ENCODE results near the gene ZNF841.
"Not testable (repeated sequence)": the region's sequence is repeated elsewhere in the genome, so short reads cannot be mapped to it uniquely, and the experiment has no call there.

ZNF841 gene

DNA sequence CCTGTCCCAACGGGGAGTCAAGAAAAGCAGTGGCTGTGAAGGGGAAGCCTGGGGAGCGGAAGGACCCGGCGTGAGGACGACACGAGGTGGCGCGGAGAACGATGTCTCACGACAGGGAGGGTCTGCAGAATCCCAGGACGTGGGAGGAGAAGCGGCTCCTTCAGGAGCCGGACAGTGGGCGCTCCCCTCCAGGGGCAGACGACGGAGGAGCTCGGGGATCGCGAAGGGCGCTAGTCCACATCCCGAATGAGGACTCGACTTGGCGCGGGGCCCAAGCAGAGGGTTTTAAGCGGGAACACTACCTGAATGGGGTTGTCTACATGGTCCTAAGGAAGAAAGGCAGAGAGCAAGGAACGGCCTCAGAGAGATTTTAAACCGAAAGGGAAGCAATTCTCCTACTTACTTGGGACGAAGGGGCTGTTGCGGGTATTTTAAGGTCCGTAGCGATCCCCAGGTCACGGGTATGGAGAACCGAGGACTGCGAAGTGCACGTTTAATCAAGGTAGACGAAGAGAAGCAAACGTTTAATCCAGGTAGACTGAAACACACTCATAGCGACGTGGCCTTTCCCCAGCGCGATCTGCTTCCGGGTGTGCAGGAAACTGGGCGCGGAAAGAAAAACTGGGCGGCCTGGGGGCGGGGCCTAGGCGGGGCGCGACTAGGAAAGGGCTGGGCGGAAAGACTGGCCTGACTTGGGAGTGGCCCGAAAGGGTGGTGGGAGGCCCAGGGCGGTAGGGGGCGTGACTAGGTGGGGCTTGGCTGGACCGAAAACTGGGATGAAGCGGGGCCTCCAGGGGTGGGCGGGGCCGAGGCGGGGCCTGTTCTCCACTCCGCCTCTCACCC is at the start of gene ZNF841:
TSS of gene ZNF841 (minus strand) at position 594 of the 843 bp plus-strand sequence. CDS start 10,964 bp downstream, outside the sequence.
- peak; percentile 59 to 79 (median 65) for DNase-seq (ENCODE audit: low read depth in 2 of 3, low spot score in 2 of 3)

DNA sequence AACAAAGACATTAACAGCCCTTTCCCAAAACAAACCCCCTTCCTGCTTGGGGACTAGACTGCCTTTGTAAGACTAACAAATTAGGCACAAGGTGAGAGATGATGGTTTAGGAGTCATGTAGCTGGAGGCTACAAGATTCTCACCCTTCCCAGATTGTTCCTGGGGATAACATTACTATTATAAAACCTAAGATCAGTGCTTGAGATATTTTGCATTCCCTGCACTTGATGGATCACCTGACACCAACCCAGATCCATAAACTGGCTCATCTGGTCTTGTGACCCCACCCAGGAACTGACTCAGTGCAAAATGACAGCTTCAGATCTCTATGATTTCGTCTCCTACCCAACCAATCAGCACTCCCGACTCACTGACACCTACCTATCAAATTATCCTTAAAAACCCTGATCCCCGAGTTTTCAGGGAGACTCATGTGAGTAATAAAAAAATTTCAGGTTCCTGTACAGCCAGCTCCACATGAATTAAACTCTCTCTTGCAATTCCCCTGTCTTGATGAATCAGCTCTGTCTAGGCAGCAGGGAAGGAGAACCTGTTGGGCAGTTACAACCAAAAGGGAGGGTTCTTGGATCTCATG is 46.5 kb upstream of the ZNF841 start:
- no peak for DNase-seq (ENCODE audit: low read depth in 2 of 3, low spot score in 2 of 3)

DNA sequence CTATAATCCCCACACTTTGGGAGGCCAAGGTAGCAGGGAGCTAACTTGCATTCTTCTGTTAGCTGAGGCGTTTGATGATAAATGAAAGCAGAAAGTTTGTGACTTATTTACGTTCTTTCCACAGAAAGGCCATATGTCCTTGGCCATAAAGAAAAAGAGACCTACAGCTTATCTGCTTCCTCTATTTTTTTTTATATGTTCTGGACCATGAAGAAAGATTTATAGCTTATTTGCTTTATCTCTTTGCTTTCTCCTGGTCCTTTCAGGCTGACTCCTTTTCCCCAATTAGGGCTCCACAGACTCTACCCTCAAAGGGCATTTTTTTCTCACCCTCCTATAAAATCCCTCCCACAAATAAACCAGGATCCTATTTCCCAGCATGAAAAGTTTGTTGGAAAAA is 45.6 kb upstream of the ZNF841 start:
- DNase-seq (ENCODE audit: low read depth in 2 of 3, low spot score in 2 of 3) = no peak

DNA sequence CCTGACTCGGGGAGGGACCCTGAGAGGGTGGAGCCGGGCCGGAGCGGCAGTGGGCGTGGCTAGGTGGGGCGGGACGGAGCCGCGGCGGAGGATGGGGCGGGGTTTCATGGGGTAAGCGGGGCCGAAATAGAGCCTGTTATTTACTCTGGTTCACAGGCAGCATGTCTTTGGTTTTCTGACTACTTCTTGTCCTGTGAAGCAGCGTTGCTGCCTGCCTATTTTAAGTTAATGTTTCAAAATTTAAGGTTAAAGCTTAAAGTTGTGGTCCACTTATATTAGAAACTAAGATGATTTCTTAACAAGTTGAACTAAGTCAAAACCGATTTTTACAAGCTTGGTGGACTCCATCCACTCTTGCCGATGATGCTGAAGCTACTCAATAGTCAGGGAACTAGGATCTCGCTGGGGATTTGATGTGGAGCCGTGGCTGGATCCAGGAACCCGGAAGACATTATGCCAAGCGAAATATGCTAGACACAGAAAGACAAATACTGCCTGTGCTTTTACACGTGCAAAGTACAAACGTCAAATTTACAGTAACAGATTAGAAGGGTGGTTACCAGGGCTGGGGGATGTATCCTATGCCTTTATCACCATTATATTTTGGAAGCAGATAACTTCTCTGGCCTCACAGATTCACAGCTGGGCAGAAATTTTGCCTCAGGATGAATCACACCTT is 44.6 kb upstream of the ZNF841 start:
- peak in 2 of 3 experiments; percentile 95 to 96 for DNase-seq (ENCODE audit: low read depth in 2 of 3, low spot score in 2 of 3)

DNA sequence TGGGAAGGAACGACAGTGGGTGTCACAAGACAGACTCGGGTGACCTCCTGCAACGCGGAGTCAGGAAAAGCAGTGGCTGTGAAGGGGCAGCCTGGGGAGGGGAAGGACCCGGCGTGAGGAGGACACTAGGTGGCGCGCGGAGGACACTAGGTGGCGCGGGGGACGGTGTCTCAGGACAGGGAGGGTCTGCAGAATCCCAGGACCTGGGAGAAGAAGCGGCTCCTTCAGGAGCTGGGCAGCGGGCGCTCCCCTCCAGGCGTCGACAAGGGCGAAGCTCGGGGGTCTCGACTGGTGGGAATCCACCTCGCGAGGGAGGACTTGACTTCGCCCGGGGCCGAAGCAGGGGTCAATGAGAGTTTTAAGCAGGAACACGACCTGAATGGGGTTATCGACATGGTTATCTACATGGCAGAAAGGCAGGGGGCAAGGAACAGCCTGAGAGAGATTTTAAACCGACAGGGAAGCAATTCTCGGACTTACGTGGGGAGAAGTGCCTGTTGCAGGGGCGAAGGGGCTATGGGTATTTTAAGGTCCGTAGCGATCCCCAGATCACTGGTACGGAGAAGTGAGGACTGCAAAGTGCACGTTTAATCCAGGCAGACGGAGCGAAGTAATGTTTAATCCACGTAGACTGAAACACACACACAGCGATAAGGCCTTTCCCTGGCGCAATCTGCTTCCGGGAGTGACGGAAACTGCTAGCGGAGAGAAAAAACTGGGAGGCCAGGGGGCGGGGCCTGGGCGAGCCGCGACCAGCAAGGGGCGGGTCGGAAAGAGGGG is 43.9 kb upstream of the ZNF841 start, which contains the start of gene ZNF616:
TSS of gene ZNF616 (minus strand) at position 687 of the 780 bp plus-strand sequence. CDS start 9,426 bp downstream, outside the sequence.
- DNase-seq (ENCODE audit: low read depth in 2 of 3, low spot score in 2 of 3) = peak; percentile 30 to 80 (median 59)

DNA sequence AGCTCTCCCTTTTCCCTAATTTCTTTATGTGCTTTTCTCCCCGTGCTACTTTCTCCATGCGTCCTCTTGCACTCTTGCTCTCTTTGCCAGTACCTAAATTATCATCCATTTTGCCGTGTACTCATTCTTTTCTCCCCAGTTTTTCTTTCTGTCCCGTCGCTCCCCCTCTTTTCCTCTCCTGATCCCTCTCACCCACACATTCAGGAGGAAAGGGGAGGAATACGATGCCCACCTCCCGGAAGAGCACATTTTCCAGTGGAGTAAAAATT is 43.4 kb upstream of the ZNF841 start:
- peak in 1 of 3 experiments; percentile 3 for DNase-seq (ENCODE audit: low read depth in 2 of 3, low spot score in 2 of 3)

DNA sequence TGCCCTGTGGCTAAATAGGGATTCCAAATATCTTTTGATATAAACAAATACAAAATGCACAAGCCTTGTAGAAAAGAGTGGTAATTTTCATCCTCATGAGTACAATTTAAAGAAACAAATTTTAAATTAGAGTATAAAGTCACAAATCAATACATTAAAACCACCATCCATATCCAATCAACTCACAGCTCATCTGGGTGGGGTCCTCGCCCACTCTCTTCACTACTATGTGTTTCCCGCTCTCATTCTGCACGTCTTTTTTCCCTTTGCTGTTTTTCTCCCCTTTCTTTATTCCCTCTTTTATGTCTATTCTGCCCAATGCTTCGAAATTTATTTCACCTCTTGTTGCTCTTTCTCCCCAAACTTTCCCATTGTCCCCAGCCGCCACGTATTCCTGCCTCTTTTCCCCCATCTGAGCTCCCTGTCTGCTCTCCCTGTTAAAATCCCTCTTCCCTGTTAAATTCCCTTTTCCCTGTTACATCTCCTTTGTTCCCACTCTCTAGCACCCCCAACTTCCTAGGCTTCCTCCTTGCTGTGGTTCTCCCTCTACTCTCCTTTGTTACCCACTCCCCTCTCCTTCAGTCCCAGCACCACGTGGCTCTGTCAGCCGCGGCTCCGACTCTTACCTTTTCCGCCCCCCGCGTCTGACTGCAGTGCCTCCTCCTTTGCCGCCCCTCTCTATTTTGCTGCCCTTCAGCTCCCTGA is 42.9 kb upstream of the ZNF841 start:
- DNase-seq (ENCODE audit: low read depth in 2 of 3, low spot score in 2 of 3) = peak in 1 of 3 experiments; percentile 4

DNA sequence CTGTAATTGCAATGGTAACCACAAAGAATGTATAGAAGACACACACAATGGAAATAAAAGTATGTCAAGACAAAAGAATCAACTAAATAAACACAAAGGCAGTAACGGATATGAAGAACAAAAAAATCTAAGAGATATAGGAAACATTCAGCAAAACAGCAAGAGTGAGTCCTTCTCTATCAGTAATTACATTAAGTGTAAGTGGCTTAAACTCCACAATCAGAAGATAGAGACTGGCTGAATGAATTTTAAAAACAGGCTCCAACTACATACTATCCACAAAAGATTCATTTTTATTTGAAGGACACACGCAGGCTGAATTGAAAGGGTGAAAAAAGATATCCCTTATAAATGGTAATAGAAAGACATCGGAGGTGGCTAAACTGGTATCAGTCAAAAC is 24.7 kb upstream of the ZNF841 start:
- DNase-seq (ENCODE audit: low read depth in 2 of 3, low spot score in 2 of 3) = no peak

DNA sequence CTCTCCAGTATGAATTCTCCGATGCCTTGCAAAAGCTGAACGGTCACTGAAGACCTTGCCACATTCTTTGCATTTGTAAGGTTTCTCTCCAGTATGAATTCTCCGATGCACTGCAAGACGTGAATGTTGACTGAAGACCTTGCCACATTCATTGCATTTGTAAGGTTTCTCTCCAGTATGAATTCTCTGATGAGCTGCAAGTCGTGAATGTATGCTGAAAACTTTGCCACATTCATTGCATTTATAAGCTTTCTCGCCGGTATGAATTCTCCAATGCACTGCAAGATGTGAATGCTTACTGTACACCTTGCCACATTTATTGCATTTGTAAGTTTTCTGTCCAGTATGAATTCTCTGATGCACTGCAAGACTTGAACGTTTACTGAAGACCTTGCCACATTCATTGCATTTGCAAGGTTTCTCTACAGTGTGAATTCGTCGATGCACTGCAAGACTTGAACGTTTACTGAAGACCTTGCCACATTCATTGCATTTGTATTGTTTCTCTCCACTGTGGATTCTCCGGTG is 20.0 kb upstream of the ZNF841 start:
- no peak for DNase-seq (ENCODE audit: low read depth in 2 of 3, low spot score in 2 of 3)

DNA sequence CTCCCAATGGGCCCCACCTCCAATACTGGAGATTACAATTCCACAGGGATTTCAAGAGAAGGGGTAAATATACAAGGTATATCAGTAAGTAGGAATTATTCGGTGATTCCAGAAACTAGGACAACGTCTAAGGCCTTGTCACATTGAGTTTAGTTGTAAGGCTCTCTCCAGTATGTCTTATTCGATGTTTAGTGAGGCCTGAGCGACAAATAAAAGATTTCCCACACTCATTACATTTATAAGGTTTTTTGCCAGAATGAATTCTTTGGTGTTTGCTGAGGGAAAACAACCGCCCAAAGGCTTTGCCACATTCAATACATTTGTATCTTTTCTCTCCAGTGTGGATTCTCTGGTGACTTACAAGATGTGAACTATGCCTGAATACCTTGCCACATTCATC is 19.1 kb upstream of the ZNF841 start:
- no peak for DNase-seq (ENCODE audit: low read depth in 2 of 3, low spot score in 2 of 3)

DNA sequence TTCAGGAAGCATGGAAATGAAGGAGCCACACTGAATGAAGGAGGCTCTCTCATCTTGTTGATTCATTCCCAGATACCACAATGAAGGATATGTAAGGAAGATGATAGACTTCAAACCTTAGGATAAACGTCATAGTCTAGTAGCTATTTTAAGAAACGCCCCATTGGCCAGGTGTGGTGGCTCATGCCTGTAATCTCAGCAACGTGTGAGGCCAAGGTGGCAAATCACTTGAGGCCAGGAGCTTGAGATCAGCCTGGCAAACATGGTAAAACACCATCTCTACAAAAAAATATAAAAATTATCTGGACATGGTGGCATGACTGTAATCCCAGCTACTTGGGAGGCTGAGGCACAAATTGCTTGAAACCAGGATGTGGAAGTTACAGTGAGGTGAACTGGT is 17.1 kb upstream of the ZNF841 start:
- DNase-seq (ENCODE audit: low read depth in 2 of 3, low spot score in 2 of 3) = no peak

DNA sequence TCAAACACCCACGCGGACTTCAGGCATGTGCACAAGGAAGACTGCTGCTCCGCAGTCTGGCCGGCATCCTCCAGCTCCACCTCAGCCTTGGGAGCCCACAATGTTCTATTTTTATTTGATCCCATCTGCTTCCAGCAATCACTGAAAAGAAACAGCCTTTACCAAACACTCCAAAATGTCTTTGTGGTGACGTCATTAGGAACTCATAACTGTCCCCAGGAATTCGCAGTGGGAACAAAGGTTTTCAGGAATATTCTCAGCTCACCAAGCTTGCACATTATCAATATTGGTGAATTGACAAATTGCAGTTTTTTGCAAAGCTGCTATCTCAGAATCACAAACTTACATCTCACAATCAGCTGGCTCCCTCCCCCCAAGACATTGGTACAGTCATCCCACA is 15.2 kb upstream of the ZNF841 start:
- DNase-seq (ENCODE audit: low read depth in 2 of 3, low spot score in 2 of 3) = no peak

DNA sequence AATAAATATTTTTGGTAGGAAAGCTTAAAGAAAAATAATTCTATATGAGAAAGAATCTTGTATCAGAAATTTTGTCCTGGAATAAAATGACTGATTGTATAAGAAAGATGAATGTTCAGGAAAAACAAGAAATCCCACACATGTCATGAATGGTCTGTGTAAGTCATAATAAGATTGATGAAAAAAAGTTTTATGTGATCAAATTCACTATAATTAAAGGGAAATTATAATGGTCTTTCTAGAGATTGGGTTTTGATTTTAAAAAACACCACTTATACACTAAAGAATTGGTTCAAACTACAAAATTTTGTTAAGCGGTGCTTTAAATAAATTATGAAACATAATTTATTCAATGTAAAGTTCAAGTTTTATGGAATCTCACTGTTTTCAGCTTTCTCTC is 7.2 kb upstream of the ZNF841 start:
- no peak for DNase-seq (ENCODE audit: low read depth in 2 of 3, low spot score in 2 of 3)

DNA sequence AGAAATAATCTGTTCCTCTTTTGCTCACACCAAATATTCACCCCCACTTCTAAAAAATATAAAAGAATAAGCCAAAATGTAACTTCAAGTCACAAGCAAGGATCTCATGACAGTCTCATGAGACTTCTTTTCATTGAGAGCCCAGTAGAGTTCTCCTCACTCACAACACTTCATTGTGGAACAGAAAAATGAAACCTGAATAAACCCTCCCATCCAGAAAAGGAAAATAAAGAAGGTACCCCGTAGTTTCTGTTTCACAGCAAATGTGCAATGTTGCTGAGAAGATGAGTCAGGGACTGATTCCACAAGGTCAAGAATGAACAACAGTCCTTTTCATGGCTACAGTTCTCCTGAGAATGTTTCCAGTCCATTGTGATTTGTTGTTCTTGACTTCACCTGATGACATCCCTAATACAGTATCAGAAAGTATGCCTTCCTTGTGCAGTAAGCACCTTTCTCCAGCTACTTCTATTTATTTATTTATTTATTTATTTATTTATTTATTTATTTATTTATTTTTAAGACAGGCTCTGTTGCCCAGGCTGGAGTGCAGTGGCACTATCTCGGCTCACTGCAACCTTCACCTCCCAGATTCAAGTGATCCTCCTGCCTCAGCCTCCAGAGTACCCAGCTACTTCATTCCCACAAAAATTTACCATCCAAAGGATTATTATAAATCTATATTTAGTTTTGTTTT is 6.4 kb upstream of the ZNF841 start:
- DNase-seq (ENCODE audit: low read depth in 2 of 3, low spot score in 2 of 3) = no peak

DNA sequence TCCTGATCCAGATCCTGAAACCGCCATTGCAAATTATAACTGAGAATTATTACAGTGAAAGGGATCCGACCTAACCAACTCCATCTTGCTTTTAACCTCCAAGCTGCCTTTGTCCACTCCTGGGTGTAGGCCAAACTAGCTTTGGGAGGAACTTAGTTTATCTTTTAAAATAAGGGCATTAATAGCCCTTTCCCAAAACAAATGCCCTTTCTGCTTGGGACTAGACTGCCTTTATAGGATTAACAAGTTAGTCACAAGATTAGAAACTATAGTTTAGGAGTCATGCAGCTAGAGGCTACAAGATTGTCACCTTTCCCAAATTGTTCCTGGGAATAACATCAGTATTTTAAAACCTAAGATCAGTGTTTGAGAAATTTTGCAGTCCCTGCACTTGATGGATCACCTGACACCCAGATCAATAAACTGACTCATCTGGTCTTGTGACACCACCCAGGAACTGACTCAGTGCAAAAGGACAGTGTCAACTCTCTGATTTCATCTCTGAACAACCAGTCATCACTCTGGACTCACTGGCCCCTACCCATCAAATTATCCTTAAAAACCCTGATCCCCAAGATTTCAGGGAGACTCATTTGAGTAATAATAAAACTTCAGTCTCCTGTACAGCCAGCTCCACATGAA is 4.1 kb upstream of the ZNF841 start:
- no peak for DNase-seq (ENCODE audit: low read depth in 2 of 3, low spot score in 2 of 3)

DNA sequence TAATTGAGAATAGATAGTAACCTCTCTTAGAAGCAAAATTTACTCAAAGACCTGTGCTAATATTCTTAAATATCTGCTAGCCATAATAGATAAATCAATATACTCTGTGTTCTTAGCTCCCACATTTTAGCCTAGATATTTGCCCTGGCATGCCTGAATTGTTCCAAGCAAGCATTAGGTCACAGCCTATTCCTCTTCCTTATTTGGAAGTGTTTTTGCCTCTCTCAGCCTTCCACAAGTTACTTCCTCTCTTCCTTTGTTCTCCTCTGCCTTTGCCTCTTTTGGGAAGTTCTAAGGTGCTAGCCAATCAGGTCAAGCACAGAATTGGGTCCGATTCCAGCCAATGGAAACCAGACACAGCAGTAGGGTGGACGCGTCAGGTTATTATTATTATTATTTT is 851 bp upstream of the ZNF841 start:
- not testable (repeated sequence) for DNase-seq (ENCODE audit: low read depth in 2 of 3, low spot score in 2 of 3)

DNA sequence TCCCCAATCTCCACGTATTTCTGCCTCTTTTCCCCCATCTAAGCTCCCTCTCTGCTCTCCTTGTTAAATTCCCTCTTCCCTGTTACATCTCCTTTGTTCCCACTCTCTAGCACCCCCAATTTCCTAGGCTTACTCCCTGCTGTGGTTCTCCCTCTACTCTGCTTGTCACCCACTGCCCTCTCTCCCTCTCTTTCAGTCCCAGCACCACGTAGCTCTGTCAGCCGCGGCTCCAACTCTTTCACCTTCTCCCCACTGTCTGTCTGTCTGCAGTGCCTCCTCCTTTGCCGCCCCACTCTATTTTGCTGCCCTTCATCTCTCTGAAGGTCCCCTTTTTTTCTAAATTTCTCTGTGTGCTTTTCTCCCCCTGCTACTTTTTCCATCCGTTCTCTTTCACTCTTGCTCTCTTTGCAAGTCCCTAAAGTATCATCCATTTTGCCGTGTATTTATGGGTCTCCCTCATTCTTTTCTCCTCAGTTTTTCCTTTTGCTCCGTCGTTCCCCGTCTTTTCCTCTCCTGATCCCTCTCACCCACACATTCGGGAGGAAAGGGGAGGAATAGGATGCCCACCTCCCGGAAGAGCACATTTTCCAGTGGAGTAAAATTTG is 937 bp downstream of the ZNF841 start:
- no peak for DNase-seq (ENCODE audit: low read depth in 2 of 3, low spot score in 2 of 3)

DNA sequence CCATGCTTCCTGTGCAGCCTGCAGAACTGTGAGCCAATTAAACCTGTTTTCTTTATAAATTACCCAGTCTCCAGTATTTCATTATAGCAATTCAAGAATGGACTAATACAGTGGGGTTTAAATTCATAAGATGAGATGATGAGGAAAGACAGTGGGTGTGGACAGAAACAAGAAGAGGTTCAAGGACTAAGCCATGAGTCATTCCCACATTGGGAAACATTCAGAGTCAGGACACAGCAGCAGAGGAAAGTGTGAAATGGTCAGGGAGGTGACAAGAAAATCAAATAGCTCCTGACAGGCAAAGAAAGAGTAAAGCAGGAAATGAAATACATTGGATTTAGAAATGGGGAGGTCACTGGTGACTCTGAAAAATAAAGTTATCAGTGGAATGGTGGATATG is 9.1 kb downstream of the ZNF841 start:
- DNase-seq (ENCODE audit: low read depth in 2 of 3, low spot score in 2 of 3) = no peak

DNA sequence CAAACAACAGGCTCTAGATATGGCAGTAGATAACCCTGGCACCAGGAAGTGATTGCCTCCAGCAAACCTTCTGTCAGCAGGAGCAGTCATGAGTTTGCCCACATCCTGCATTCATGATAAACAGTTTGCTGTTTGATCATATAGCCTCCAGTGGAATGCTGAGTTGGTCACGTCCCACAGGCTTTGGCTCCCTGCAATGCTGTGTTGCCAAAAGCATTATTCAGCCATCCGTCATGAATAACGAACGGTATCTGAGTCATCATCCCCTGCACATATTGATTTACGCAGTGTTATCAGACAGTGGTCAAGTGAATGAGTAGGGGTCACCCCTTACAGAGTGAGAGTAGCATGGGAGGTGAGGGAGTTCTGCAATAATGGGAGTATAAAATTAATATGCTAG is 25.1 kb downstream of the ZNF841 start:
- DNase-seq (ENCODE audit: low read depth in 2 of 3, low spot score in 2 of 3) = no peak

All from activated CD8-positive, alpha-beta memory T cell treated with anti-CD3 and anti-CD28 coated beads for 48 hours (primary cell).